Measurements from ENCODE around the gene SPATS2L.

DNA sequence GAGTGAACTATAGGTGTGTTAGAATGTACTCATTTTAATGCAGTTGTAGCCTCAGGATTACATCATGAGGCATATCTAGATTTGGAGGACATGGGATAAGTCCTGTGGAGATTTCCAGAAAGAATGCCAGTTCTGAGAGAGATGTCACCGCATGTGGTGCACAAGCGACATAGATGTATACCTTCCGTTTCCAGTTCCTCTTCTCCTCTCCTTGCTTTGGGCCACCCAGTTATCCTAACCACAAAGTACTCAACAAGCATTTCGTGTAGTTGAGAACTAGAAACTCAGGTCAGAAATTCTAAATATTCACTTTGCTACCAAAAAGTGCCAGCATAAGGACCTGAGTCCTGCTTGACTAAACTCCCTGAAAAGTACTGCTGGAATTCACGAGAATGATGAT is 136.9 kb downstream of the SPATS2L start:
- TF ChIP-seq CREB1 (CRISPR knock-in tag; IDR thresholded peaks at IDR 0.05; ENCODE audit: low read depth) = no peak
- TF ChIP-seq POLR2AphosphoS5 (IDR thresholded peaks at IDR 0.05; ENCODE audit: low read depth) = no peak
- TF ChIP-seq JUNB (IDR thresholded peaks at IDR 0.05; ENCODE audit: unreplicated experiment) = no peak
- TF ChIP-seq, protein P1, sequence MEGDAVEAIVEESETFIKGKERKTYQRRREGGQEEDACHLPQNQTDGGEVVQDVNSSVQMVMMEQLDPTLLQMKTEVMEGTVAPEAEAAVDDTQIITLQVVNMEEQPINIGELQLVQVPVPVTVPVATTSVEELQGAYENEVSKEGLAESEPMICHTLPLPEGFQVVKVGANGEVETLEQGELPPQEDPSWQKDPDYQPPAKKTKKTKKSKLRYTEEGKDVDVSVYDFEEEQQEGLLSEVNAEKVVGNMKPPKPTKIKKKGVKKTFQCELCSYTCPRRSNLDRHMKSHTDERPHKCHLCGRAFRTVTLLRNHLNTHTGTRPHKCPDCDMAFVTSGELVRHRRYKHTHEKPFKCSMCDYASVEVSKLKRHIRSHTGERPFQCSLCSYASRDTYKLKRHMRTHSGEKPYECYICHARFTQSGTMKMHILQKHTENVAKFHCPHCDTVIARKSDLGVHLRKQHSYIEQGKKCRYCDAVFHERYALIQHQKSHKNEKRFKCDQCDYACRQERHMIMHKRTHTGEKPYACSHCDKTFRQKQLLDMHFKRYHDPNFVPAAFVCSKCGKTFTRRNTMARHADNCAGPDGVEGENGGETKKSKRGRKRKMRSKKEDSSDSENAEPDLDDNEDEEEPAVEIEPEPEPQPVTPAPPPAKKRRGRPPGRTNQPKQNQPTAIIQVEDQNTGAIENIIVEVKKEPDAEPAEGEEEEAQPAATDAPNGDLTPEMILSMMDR (conservative IDR thresholded peaks at IDR 0.05; ENCODE audit: low read depth in 2 of 2) = no peak
- TF ChIP-seq EZH2 (IDR thresholded peaks at IDR 0.05; ENCODE audit: low read depth, unreplicated experiment) = no peak

All from GM23338 (cell line).